Smooth muscle cell (in vitro differentiated cells): ENCODE data around the gene MOCS3. TPM values are rescaled to one million over a fixed set of nuclear protein-coding genes. Genes with fewer than 3 reads are reported as not detected.

Experiments used
- DNase-seq: peaks from one replicate; lab custom pipeline; 2025; ENCODE audit not compliant: unreplicated experiment; lab: John Stamatoyannopoulos, UW
- H2AFZ ChIP-seq: fragments of 200-600 bp; sonication (generic); 2 replicates; pipeline ENCODE4 v1.6.0; 2016; ENCODE audit warnings: antibody characterized with exemption, low read depth, mild to moderate bottlenecking
- H3F3A ChIP-seq: fragments of 200-600 bp; sonication (generic); 2 replicates; pipeline ENCODE4 v1.6.0; 2017; ENCODE audit warnings: antibody characterized with exemption, low read depth
- H3K27ac ChIP-seq: fragments of 200-600 bp; sonication (generic); 2 replicates; pipeline ENCODE4 v1.5.1; 2016; ENCODE audit warnings: low read depth, mild to moderate bottlenecking
- H3K27me3 ChIP-seq: fragments of 200-600 bp; sonication (generic); 2 replicates; pipeline ENCODE4 v1.6.1; 2016; ENCODE audit warnings: low read depth, mild to moderate bottlenecking
- H3K36me3 ChIP-seq: fragments of 200-600 bp; sonication (generic); 2 replicates; pipeline ENCODE4 v1.5.1; 2016; ENCODE audit warnings: low read depth
- H3K4me1 ChIP-seq: fragments of 200-600 bp; sonication (generic); 2 replicates; pipeline ENCODE4 v1.5.1; 2016; ENCODE audit warnings: low read depth
- H3K4me2 ChIP-seq: fragments of 200-600 bp; sonication (generic); 2 replicates; pipeline ENCODE4 v1.6.0; 2016; ENCODE audit warnings: mild to moderate bottlenecking
- H3K4me3 ChIP-seq: fragments of 200-600 bp; sonication (generic); 2 replicates; pipeline ENCODE4 v1.5.1; 2016; ENCODE audit warnings: mild to moderate bottlenecking
- H3K79me2 ChIP-seq: fragments of 200-600 bp; sonication (generic); 2 replicates; pipeline ENCODE4 v1.6.0; 2016; ENCODE audit warnings: low read depth, mild to moderate bottlenecking
- H3K9ac ChIP-seq: fragments of 200-600 bp; sonication (generic); 2 replicates; pipeline ENCODE4 v1.6.0; 2016; ENCODE audit warnings: low read depth
- H3K9me3 ChIP-seq: fragments of 200-600 bp; sonication (generic); replicated peaks from 2 replicates; pipeline ENCODE4 v1.5.1; 2016; ENCODE audit warnings: low read depth
- H4K20me1 ChIP-seq: fragments of 200-600 bp; sonication (generic); 2 replicates; pipeline ENCODE4 v1.6.0; 2016; ENCODE audit warnings: low read depth
- CTCF ChIP-seq: fragments of 200-600 bp; sonication (generic); IDR thresholded peaks from 2 replicates; pipeline ENCODE4 v1.5.1; 2017; ENCODE audit warnings: borderline replicate concordance, mild to moderate bottlenecking, antibody characterized with exemption; ENCODE audit not compliant: insufficient read depth, poor library complexity, severe bottlenecking
- WGBS: methylation state at CpG from one replicate; pipeline ENCODE4 v1.1.7; 2016; ENCODE audit warnings: low lambda C conversion rate; 5-methylcytosine and 5-hydroxymethylcytosine counted together
- polyA plus RNA-seq: library from polyadenylated mRNA; unstranded; fragments of >200 nt; fragmentation: Nextera tagmentation; extraction: Ambion mirVana; gene quantifications from 2 replicates; pipeline ENCODE4 v1.2.1, GENCODE V29; 2016
- total RNA-seq: library from RNA; depleted of rRNA; stranded (reverse); fragments of >200 nt; gene quantifications from 2 replicates; pipeline ENCODE4 v1.2.3, GENCODE V29; 2014

Gene MOCS3
- total and polyA plus RNA-seq, 2 experiments from 2014 or later = 3.2 to 3.7 TPM

GRCh38 chr20:50957798-50958614 lies 612 bp upstream of the MOCS3 start, which contains the start of gene DPM1:
DPM1 (minus strand) TSS chr20:50958532; CDS start chr20:50958523, 9 bp downstream.
- H3K27ac ChIP-seq = peak within 1 kb of the TSS; percentile 95
- WGBS = under 1% methylated on average over 52 of the region's 52 CpGs
- H3K9me3 ChIP-seq = no peaks in the 10 kb centered on the region

GRCh38 chr20:50959543-50960126 lies 1.0 kb downstream of the MOCS3 start:
- peaks cover 4% of the 10 kb centered on the region for H3K36me3 ChIP-seq
- no peak overlapping the region for H2AFZ ChIP-seq
- H4K20me1 ChIP-seq = peaks cover 46% of the 10 kb centered on the region
- H3K4me3 ChIP-seq = peak overlapping the region; percentile 95
- no peak for DNase-seq
- no peaks in the 10 kb centered on the region for H3K27me3 ChIP-seq
- H3K79me2 ChIP-seq = peaks cover 60% of the 10 kb centered on the region
- WGBS = 76% methylated on average over 25 of the region's 25 CpGs
- peak overlapping the region; percentile 99 for H3K9ac ChIP-seq
- peaks cover 27% of the 10 kb centered on the region for H3K4me1 ChIP-seq
- no peaks in the 10 kb centered on the region for H3K9me3 ChIP-seq
- H3K4me2 ChIP-seq = peak overlapping the region; percentile 95
- TF ChIP-seq CTCF = no peak
- H3K27ac ChIP-seq = peak overlapping the region; percentile 95
- H3F3A ChIP-seq = no peaks in the 10 kb centered on the region

More at GRCh38 chr20:50957798-50958614, 612 bp upstream of the MOCS3 start, which contains the start of gene DPM1:
- peak; percentile 56 for DNase-seq
- H3K27me3 ChIP-seq = no peaks in the 10 kb centered on the region
- peak within 1 kb of the TSS; percentile 99 for H3K9ac ChIP-seq
- peaks cover 63% of the 10 kb centered on the region for H4K20me1 ChIP-seq
- no peak for TF ChIP-seq CTCF
- peaks cover 27% of the 10 kb centered on the region for H3K4me1 ChIP-seq
- peak within 1 kb of the TSS; percentile 95 for H3K4me3 ChIP-seq
- no peaks in the 10 kb centered on the region for H3F3A ChIP-seq
- H3K79me2 ChIP-seq = peaks cover 76% of the 10 kb centered on the region
- H3K4me2 ChIP-seq = peak within 1 kb of the TSS; percentile 95
- peaks cover 15% of the 10 kb centered on the region for H3K36me3 ChIP-seq
- peak within 1 kb of the TSS; percentile 50 for H2AFZ ChIP-seq

GRCh38 chr20:50967586-50967985 lies 9.0 kb downstream of the MOCS3 start:
- no peaks in the 10 kb centered on the region for H3K79me2 ChIP-seq
- no peak for TF ChIP-seq CTCF
- no peak overlapping the region for H3K27ac ChIP-seq
- no peaks in the 10 kb centered on the region for H4K20me1 ChIP-seq
- WGBS = 71% methylated on average over 7 of the region's 7 CpGs
- no peak overlapping the region for H2AFZ ChIP-seq
- no peaks in the 10 kb centered on the region for H3K36me3 ChIP-seq
- H3K4me1 ChIP-seq = peaks cover 22% of the 10 kb centered on the region
- H3K4me3 ChIP-seq = no peak overlapping the region
- H3K4me2 ChIP-seq = no peak overlapping the region
- no peak for DNase-seq
- no peak overlapping the region for H3K9ac ChIP-seq
- H3K9me3 ChIP-seq = no peaks in the 10 kb centered on the region
- no peaks in the 10 kb centered on the region for H3K27me3 ChIP-seq
- no peaks in the 10 kb centered on the region for H3F3A ChIP-seq
